ENCODE results near the gene MAB21L3.

MAB21L3 gene

DNA sequence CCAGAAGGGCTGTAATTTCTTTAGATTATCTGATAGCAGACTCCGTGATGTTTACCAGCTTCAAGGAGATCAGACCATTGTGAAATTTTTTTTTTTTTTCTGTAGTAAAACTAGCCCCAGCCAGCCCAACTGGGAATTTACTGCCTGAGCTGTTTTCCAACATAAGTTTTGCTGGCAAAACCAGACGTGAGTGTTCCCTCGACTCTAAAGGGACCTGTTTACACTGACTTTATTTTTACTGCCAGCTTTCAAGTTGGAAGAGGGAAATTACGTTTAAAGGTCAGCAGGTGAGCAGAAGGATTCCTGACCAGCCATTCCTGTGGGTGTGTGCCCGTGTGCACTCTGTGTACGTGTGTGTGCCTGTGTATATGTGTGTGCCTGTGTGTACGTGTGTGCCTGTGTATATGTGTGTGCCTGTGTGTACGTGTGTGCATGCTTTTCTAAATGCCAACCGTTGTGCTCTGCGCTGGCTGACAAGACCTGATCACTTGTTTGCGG, 374 bp downstream of the MAB21L3 start:
- DNase-seq, result no peak

DNA sequence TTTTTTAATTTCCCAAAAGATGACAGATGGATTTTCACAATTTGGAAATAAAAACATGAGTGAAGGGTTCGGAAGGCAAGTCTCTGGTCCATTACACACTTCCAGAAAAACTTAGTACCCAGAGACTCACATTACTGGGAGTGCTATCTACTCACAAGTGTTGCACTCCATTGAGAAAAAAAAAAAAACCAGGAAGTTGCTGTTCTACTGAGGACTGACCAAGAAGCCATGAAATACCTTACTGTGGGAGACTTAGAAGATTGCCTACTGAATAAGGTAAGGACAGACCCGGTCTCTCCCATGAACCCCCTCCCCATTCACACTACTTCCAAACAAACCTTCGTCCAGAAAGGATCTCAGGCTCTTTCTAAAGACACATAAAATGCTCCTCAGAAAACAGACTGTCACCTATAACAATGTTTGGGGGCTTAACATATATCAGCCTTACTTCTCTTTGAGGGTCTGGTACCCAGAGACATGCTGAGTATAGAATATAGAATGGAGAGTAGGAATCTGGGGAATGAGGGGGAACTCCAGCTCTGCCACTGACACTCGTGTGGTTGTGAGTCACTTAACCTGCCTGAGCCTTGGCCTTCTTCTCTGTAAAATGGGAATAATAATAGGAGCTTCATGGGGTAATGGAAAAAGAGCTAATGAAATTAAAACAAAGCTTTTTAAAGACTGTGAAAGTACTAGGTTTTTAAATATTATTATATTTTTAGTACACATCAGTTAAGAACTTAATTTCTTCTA, 1.4 kb downstream of the MAB21L3 start:
- DNase-seq, result no peak

DNA sequence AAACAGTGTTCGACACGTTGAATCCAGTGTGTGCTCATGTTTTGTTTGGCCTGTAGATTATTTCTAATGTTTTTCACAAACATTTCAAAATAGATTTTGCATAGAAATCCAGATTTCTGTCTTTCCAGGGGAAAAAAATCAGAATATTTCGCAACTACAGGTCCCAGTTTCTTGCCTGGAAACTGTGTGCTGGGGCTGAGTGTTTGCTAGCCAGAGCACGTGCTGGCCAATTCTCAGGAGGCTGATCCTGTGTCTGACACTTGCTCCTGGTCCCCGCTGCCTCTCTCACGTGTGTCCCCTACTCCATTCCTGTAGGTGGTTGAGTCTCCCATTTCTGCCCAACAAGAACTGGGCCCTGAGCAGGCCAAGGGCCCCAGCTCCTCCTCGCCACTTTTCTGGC, 2.4 kb downstream of the MAB21L3 start:
- DNase-seq, result no peak

DNA sequence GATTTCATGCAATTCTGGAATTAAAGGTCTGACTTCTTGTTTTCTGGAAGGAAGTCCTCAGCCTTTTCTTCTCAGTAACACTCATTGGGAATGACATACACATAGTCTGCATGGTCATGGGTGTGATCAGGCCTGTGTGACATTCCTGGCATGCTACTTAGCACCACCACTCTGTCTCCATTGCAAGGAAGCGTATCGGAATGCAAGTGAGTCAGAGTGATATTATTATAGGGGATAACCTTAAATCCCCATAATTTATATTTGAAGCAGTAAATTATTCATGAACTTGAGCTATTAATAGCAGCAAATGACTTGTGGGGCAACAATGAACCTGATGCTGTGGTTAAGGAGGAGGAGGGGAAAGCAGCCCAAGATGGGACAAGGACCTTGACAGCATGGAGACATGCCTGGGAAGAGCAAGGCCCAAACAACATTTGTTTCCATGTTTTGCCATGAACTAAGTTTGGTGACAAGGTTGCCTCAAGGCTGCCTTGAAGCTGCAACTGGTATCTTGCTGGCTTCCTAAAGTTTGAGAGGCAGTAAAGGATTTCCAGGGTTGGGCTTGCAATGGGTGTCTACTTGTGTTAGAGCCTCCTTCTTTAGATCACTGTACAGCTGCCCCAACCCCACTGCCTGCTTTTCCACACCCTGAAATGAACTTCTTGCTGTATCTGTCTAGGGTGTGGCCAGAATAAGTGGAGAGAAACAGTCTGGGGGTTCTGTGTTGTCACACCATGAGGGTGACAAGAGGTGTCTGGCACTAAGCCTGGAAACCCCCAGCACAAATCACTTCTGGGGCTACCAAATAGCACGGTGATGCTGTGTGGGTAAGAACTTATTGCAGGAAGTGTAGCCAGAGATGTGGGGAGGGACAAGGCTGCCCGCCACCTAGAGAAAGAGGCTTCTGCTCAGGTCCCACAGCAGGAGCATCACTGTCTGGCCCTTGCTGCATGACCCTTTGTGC, 4.6 kb downstream of the MAB21L3 start:
- DNase-seq, result peak; percentile 96

DNA sequence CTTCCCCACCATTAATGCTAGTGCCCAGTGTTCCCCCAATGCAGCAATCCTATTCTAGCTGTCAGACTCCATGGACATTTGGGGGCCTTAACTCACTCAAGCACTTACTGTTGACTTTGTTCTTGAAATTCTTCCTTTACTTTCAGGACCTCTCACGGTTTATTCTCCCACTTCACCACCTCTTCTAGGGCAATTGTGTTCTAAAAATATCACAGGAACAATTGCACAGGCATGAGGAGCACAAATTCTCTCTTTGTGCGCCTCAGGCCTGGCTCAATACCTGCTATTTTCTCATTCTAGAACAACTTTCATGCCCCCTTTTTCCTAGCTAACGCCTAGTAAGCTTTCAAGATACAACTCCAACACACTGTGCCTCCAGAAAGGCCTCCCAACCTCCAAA, 7.3 kb downstream of the MAB21L3 start:
- no peak for DNase-seq

DNA sequence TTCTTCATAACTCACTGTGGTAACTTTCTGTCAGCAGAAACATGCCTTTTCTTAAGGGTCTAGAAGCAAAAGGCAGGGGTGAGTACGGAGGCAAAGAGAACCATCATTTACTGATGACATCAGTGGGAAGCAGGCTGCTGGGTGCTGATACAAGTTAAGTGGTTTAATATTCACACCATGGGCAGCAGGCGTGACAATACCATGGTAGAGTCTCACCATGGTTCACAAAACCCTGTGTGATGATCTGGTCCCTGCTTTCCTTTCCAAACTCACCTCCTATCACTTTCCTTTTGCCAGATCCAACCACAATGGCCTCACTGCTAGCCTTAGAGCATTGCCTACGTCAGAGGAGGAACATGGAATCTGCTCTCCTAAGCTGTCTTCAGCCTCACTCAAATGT, 8.7 kb downstream of the MAB21L3 start:
- DNase-seq, result no peak

DNA sequence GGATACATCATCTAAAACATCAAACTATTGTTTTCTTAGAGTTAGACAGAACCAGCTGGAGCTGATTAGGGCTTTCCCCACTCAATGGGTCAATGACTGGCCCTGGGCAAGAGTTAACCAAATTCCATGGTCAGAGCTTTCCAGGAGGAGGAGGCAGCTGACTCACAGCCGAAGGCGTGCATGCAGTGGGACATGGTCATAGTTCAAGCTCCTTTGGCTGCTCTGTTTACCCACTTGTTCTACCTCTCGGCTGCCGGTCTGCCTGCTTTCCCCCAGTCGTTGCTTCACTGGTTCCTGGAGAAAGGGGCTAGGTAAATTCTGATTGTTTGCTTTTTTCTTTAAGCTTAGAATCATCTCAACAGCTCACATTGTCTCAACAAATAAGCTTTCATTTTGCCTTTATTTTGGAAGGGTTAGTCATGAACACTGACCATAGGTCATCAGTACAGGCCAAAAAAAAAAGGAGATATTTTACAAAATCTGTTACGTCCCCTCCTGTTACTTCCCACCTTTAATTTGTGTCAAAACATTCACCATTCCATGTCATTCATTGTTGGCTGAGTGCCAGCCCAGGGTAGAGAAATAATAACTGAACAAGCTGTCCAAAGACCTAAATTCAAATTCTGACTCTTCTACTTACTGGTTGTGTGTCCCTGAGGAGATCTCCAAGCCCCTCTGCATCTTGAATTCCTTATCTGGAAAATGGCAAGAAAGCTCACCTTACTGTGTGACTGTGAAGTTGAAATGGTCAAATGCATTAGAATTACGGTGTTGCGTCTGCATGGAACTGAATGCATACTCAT, 12.0 kb downstream of the MAB21L3 start:
- peak; percentile 85 for DNase-seq

DNA sequence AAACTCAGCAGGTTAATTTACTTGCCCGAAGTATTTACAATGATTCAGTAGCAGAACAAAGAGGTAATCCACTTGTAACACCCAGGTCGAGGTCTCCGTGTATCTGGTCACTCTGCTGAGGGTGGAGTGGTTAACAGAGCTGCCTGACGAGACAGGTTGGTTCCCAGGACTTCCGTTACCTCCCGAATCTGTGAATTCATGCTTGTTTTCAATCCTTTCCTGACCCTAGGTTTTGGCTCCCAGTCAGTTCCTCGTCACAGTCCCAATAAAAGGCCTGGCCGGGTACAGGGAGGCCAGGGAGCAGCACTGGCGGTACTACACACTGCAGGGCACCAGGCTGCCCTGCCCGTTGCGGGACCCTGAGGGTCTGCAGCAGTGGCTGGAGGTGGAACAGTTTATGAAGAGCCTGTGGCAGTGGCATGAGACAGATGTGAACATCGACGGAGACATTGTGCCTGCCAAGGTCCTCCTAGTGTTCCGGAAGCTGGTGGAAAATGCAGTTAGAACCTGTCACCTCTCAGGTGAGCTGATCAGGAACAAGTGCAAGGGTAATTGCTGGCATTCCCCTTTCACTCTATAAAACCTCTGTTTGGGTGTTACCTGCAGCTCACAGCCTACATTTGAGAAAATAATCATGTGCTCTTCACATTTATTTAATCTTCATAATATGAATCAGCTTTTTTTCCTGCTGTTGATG, 12.8 kb downstream of the MAB21L3 start:
- no peak for DNase-seq

DNA sequence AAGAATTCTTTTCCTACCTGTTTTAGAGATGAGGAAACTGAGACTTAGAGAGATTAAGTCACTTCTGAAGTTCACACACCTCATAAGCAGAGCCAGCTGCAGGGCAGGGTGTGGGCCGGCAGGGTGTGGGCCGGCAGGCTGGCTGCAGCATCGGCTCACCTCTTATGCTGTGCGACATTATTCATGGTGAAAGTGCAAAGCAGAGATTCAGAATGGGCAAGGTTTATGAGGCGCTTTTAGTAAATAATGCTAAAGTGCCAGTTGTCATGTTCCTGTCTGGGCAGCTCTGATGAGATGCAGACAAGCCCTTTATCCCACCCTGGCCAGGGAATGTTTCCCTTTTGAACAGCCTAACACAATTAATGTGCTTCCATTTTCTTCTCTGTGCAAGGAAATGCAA, 14.6 kb downstream of the MAB21L3 start:
- DNase-seq, result no peak

DNA sequence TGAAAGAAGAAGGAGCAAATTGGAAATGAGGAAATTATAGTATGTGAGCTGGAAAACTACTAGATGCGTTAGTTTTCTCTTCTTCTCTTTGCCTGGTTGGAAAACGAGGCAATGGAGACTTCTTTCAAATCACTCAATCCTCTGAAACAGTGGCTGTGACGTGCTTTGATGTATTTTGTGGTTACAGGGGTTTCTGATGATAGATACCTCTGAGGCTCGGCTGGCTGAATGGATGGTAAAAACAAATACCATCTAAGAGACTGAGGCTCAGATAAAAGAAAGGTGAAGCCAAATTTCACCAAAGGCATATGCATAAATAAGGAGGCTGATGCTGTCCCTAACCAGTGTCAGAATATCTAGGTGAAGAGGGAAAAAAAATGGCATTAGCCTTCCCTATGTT, 15.1 kb downstream of the MAB21L3 start:
- DNase-seq, result no peak

DNA sequence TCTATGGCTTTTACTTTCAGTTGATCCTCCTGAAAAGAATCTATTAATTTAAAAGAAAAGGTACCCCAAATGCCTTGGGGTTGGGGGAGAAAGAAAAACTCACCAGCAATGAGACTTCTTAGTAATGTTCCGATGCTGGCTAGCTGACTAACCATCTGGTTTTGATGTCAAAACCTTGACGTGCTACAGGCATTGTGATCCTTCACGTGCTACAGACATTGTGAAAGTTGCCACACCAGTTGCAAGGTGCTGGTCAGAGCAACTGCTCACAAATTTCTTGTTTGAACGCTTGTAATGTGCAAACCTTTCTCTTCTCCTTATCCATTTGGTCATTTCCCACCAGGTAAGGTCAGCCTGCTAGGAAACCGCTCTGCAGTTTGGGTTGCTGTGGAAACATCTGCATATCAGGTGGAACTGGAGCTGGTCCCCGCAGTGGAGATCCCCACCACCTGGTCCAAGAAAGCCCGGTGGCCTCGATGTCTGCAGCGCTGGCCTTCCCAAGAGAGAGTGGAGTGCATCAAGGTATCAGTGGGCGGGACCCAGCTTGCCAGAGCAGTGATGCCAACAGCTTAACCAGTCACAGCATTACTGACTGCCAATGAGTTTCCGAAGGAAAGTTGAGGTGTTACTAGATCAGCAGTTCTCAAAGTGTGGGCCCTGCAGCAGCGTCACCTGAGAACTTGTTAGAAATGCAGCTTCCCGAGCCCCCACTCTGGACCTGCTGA, 16.1 kb downstream of the MAB21L3 start:
- no peak for DNase-seq

DNA sequence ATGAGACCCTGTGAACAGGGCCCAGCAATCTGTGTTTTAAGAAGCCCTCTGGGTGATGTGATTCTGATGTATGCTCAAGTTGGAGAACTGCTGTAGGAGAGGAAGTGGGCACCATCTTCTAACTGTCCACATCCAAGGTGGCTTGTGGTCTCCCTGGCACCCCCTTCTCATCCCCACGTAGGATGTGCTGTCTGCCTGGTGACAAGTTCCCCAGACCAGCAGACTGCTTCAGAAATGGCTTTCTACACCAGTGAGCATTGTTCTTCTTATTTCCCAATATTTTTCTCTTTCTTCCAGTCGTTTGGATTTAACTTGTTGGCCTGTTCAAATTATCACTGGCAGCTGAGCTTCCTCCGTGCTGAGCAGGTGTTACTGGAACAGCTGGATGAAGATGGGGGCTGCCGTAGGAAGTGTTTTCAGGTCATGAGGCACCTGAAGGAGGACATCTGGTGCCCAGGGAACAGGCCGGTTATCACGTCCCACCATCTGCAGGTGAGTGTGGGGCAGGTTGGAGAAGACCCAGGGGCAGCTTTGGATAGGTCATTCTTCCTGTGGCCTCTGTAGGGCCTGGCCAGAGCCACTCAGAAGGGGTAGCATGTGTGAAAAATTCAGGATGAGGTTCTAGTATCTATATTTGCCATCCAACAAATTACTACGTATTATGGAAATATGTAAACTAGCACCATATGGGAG, 16.8 kb downstream of the MAB21L3 start:
- DNase-seq, result no peak

DNA sequence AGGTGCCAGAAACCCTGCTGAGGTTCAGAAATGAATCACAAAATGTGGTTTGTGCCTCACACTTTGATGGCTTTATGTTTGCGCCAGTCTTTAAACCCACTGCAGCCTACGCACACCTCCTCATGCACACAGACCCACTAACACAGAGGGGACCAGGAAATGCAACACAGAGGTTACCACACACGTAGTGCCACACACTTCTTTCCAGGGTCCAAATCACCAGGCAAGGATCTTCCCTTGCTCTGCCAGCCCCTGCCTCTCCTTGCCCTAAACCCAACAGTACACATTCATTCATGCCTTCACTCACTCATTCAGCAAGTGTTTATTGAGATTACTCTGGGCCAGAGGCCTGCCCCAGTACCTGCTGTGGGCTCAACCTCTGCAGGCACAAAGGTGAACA, 17.5 kb downstream of the MAB21L3 start:
- no peak for DNase-seq

DNA sequence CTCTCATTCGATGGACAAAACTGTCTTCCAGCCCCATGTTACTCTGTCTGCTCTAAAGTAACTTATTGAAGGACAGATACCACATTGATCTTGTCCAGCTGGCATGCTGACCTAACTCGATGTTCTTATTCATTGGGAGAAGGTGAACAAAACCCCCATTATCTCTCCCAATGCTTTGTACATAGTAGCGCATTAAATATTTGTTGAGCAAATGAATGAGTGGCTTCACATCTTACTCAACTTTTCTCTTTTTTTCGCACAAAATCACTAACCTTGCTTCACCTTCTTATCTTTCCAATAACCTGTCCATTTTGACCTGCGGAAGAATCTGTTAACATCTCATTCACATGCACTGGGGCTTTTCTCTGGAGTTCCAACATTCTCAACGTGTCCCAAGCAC, 18.3 kb downstream of the MAB21L3 start:
- no peak for DNase-seq

DNA sequence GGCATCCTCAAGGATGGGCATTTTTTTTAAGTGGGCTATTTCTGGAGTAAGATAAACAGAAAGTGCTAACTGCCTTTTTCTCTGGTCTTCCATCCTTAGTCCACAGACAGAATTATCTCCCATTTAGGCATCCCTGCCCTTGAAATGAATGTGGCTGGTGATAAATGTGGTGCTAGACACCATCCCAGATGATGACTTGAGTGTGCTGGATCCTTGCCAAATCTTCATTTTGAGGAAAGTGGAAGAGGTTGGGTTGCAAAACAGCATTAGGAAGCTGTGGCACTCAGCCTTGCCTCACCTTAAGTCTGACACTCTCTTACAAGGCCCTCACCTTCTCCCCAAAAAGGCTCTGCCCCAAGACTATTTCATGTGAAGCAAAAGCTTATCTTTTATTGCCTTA, 19.2 kb downstream of the MAB21L3 start:
- DNase-seq, result no peak

DNA sequence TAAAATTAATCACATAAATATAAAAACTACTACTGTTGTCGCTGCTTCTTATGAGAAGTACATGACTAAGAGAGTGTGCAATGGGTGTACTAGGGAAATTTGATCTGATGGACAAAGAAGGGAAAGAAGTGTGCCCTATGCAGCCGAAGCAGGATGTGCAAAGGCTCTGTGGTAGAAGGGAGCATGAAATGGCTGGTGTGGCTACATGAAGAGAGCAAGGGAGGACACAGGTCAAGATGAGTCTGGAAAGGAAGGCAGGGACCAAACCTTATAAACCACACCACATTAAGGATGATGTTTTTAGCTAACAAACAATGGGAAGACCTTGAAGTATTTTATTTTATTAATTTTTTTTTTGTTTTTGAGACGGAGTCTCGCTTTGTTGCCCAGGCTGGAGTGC, 20.0 kb downstream of the MAB21L3 start:
- no peak for DNase-seq

DNA sequence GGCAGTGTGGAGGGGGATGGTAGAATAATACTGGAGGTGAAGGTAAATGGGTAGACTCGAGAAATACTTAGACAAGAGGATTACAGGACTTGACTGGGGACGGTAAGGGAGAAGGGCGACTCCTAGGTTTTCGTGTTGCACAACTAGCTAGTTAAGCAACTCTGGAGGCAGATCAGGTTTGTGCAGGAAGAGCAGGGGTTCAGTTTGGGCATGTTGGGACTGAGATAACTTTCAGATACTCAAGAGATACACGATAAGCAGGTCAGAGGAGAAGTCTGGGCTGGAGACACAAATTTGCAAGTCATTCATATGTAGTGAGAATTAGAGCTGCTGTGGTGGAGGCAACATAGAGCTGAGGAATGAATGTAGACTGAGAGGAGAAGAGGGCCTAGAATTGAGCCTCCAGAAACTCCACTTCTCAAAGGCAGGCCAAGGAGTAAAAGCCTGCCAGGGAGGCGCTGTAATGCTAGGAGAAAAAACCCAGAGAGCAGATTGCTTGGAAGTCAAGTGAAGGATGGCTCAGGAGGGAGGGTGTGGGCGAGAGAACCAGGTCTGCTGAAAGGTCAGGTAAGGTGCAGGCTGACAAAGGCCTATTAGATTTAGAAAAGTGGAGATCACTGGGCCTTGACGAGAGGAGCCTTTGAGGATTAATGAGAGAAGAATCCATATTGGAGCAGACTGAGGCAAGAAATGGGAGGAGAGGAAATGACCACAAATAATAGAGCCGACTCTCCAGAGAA, 20.8 kb downstream of the MAB21L3 start:
- no peak for DNase-seq

DNA sequence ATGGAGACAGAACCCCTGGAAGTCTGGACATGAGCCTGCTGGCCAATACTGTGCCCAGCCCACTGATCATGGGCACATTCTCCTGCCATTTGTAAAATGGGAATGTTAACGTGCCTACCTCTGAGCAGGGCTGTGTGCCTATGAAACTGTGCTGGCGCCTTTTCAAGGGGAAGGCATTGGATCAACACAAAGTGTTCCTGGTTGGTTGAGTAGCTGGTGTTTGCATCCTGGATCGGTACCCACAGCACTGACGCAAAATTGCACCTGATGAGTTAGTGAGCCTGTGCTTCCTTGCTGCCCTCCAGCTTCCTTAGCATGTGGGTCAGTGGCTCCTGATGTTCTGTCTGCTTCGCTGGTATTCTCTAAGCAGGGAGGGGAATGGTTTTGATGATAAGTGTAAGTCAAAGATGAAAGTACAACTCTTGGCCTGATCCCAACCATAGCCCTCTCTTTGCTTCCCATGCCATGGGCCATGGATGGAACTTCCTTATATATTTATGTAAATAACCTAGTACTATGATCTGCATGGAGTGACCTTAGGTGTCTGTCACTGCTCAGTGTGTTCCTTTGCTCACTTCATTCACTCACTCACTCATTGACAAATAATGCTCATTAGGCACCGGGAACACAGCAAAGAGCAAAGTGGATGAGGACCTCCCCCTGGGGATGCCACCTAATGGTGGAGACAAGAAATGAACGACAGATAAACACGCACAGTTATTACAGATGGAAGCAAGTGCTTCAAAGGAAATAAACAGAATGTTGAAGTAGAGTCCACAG, 22.7 kb downstream of the MAB21L3 start:
- DNase-seq, result no peak

DNA sequence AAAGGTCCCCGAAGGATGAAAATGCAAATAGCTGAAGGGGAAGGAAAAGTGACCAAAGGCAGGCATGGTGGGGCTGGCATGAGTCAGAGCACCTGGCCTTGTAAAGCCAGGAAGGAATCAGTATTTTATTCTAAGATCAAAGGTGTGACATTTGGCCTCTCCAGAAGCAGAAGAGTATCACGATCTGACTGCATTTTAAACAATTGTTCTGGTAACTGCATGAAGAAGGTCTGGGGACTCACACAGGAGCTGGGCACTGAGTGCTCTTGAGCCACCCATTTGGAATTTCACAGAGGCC, 23.2 kb downstream of the MAB21L3 start:
- DNase-seq, result no peak

DNA sequence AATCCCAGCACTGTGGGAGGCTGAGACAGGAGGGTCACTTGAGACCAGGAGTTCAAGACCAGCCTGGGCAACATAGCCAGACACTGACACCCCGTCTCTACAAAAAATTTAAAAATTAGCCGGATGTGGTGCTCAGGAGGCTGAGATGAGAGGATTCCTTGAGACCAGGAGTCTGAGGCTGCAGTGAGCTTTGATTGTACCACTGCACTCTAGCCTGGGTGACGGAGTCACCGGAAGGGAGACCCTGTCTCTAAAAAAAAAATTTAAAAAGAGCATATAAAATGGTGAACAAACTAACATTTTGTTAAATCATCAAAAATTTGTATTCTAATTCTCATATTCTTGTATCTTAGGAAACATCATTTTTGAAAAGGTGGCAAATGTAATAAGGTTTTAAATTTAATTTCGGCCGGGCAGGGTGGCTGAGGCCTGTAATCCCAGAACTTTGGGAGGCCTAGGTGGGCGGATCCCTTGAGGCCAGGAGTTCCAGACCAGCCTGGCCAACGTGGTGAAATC, 27.1 kb downstream of the MAB21L3 start:
- DNase-seq, result no peak

Measured in fibroblast of skin of right quadriceps (primary cell).